IPS-NIHi11 (cell line): ENCODE data around the gene USP4.
"Not testable (repeated sequence)": the region's sequence is repeated elsewhere in the genome, so short reads cannot be mapped to it uniquely, and the experiment has no call there.

Source experiments
- DNase-seq: peaks from one replicate; pipeline ENCODE4 v3.0.0; 2012; ENCODE audit warnings: mixed read lengths, low spot score

Gene USP4

GRCh38 chr3:49339941-49340800, at the start of gene USP4:
USP4 (minus strand) TSS chr3:49340053; CDS start chr3:49340024, 29 bp downstream.
- DNase-seq = peak; percentile 89

DNA sequence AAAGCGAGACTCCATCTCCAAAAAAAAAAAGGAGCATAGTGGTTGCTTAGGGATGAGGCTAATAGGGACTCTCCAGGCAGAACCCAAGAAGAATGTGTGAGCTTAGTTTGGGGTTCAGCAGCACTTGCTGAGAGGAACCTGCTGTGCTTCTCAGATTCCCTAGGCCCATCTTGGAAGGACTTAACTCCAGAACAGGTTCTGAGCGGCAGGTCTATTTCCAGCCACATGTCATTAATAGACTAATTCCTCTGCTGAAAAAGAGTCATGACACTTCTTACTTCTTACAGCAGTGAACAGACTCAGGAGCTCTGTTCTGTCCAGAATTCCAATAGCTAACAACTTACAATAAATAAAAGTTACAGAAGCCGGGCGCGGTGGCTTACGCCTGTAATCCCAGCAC, 49.4 kb upstream of the USP4 start:
- DNase-seq = no peak

- no peak for DNase-seq
These were observed 48.5 kb upstream of the USP4 start for GRCh38 chr3:49388289-49388820.

GRCh38 chr3:49387721-49388120, 47.9 kb upstream of the USP4 start:
- no peak for DNase-seq

GRCh38 chr3:49386056-49386756, 46.4 kb upstream of the USP4 start:
- DNase-seq = no peak

GRCh38 chr3:49385617-49386016, 45.8 kb upstream of the USP4 start:
- no peak for DNase-seq

DNA sequence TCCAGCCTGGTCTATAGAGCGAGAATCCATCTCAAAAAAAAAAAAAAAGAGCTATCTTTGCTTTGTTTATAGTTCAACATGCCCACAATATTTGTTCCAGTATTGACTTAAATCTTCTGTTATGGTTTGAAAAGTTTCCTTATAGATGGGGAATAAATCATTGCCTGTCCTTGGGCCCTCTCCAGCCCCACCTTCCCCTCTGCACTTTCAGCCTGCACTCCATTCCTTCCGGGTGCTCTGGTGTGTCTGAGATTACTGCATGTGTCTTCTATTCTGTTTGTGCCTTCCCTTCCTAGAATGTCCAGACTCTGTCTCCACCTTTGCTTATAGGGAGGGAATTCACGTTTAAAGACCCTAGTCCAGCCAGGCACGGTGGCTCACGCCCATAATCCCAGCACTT, 43.5 kb upstream of the USP4 start:
- DNase-seq = no peak

DNA sequence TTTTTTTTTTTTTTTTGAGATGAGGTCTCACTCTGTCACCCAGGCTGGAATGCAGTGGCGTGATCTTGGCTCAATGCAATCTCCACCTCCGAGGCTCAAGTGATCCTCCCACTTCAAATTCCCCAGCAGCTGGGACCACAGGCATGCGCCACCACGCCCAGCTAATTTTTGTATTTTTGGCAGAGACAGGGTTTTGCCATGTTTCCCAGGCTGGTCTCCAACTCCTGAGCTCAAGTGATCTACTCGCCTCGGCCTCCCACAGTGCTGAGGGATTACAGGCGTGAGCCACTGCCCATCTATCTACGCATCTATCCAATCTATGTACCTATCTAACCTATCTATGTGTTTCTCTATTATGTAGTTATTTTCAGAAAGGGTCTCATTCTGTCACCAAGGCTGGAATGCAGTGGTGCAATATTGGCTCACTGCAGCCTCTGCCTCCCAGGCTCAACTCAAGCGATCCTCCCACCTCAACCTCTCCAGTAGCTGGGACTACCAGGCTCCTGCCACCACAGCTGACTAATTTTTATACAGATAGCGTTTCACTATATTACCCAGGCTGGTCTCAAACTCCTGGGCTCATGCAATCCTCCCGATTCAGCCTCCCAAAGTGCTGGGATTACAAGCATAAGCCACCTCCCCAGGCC, 38.5 kb upstream of the USP4 start:
- no peak for DNase-seq

DNA sequence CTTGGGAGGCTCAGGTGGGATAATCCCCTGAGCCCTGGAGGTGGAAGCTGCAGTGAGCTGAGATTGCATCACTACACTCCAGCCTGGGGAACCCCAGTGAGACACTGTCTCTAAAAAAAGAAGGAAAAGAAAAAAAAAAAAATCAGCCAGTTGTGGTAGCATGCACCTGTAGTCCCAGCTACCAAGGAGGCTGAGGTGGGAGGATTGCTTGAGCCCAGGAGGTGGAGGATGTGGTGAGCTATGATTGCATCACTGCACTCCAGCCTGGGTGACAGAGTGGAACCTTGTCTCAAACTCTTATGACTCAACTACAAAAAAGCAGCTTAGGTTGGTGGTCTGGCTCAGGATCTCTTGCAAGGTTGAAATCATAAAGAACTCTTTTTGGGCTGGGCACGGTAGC, 37.6 kb upstream of the USP4 start:
- no peak for DNase-seq

- DNase-seq = no peak
These were observed 32.1 kb upstream of the USP4 start for GRCh38 chr3:49371946-49372345.

- no peak for DNase-seq
These were observed 30.9 kb upstream of the USP4 start for GRCh38 chr3:49370585-49371290.

DNA sequence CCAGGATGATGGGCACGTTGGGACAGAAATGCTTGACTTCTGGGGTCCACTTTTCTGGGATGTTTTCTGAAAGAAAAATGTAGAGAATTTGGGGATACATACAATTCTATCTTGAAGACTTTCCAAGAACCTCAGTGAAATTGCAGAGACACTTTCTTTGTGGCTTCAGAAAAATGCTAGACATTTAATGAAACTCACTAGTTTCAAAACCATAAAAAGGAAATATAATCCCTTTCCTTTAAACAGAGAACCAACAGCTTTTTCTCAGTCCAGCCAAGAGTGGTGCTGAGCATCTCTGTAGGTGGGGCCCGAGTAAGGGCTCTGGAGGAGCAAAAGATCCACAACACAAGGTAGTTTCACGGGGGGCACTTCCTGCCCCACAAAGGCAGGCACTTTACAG, 22.7 kb upstream of the USP4 start:
- DNase-seq = no peak

DNA sequence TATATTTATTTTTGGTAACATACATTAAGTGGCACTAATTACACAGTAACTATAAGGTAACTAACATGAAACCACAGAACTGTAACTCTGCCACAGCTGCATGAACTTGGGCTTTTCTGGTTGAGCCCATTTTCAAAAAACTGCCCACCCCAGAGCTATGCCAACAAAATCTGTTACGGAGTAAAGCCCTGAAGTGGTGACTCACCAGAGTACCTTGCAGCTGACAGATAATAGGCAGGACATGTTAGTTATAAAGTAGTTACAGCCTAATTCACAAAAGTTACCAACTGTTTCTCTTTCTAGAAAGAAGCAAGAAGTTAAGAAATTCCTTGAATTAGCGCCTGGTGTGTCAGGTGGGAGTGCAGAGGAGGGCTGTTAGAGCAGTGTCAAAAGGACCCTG, 19.8 kb upstream of the USP4 start:
- DNase-seq = no peak

DNA sequence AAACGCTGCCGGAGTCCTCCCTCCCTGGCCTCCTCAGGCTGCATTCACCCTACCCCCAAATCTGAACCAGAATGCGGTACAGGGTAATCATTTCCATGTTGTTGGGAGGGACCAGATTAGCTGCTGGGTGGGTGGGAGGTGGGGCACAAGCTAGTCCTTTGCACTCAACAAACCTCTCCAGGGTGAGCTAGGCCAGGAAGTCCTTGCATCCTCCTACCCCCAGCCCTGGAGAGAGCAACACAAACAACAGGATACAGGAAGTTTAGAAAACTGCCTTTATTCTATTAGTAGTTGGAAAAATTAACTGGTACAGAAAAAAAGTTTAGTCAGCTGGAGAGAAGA, 19.0 kb upstream of the USP4 start:
- DNase-seq = no peak

DNA sequence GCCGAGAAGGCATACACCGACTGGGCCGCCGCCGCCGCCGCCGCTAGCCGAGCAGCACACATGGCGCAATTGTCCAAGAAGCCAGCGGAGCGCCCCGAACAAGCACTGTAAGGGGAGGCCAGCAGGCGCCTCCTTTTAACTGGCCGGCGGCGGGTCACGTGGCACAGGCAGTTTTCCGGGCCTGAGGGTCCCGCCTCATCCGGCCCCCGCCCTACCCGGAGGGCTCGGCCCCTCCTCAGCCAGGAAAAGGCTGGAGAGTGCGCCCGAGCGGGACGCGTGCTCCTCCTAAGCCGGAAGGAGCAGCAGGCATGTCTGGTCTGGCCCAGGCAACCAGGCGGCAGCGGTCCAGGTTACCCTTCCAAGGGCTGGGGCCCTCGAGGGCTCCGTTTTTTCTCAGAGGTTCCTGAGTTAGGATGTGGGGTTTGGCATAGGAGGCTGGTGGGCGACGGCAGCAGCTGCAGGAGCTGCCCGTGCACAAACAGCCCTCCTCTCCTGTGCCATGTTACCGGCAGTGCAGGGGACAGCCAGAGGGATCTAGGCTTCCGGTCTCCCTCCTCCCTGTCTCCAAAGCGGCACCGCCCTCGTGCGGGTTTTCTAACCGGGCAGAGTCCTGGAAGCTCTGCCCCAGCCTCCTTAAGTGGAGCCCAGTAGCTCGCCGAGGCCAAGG, 18.5 kb upstream of the USP4 start, which contains the start of gene GPX1:
TSS of gene GPX1 (minus strand) at position 137 of the 667 bp plus-strand sequence. CDS start at position 62, 75 bp downstream.
- peak; percentile 97 for DNase-seq

DNA sequence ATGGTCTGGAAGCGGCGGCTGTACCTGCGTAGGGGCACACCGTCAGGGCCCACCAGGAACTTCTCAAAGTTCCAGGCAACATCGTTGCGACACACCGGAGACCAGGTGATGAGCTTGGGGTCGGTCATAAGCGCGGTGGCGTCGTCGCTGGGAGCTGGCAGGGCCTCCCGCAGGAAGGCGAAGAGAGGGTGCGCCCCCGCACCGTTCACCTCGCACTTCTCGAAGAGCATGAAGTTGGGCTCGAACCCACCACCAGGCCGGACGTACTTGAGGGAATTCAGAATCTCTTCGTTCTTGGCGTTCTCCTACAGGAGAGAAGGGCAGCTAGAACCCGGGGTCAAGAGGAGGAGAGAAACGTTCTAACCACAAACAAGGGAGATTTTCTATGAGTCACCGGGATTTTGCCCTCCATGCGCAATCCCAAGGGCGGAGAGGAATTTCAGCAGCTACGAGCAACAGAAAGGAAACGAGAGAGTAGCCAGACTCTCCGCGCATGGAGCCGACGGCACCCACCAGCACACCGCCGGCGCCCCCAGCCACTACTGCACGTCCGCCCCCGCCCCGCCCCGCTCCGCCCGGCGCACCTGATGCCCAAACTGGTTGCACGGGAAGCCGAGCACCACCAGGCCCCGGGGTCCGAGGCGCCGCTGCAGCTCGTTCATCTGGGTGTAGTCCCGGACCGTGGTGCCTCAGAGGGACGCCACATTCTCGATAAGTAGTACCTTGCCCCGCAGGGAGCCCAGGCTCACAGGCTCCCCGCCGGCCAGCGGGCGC, 17.8 kb upstream of the USP4 start:
- peak; percentile 28 for DNase-seq

DNA sequence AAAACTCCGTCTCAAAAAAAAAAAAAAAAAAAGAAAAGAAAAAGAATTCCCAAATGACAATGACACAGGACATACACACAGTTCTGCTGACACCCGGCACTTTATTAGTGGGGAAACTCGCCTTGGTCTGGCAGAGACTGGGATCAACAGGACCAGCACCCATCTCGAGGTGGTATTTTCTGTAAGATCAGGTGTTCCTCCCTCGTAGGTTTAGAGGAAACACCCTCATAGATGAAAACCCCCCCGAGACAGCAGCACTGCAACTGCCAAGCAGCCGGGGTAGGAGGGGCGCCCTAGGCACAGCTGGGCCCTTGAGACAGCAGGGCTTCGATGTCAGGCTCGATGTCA, 17.2 kb upstream of the USP4 start:
- DNase-seq = not testable (repeated sequence)

GRCh38 chr3:49352890-49353421, 13.1 kb upstream of the USP4 start:
- no peak for DNase-seq

DNA sequence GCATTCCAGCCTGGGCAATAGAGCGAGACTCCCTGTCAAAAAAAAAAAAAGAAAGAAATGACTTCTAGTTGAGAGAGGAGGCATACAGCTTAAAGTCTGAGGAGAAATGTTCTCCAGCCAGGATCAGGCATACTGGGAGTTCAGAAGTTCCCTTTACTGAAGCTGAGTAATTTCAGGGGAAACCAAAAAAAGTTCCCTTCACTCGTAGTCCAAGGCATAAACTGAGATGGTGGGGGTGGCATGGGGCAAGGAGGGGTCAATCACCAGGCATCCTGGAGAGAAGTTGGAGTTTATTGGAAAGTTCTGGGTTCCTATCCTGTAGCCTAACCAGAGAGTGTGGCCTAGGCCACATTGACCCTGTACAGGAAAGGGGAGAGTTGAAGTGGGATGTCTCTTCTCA, 12.4 kb upstream of the USP4 start:
- DNase-seq = no peak

DNA sequence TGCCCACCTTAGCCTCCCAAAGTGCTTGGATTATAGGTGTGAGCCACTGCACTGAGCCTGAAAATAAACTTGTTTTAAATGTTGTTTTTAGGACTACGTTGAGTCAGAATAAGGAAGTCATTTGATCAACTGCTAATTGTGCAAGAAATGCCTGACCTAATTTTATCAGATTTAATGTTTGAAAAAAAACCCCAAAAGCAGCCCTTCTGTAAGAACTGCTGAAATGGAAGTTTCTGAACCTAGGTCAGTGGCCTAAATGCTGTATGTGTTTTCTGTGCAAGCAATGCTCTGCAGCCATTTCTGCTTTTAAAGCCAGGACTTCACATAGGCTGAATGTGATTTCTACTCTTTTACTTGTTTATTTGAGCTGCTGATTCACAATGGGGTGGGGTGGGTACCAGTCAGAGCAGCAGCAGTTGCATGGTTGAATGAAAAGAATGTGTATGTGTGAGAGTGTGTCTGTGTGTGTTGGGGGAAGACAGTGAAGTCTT, 11.7 kb upstream of the USP4 start:
- DNase-seq = peak; percentile 20
